ENCODE data around the gene SLC7A5. TPM values are rescaled to one million over a fixed set of nuclear protein-coding genes. Genes with fewer than 3 reads are reported as not detected.
"Not testable (repeated sequence)": the region's sequence is repeated elsewhere in the genome, so short reads cannot be mapped to it uniquely, and the experiment has no call there.

SLC7A5 gene
- total RNA-seq, 1 experiment from 2014 or later, result 110 TPM

- DNase-seq, result no peak
- no peak overlapping the region for H3K4me3 ChIP-seq
- H3K9me3 ChIP-seq, result no peaks in the 10 kb centered on the region
- no peaks in the 10 kb centered on the region for H3K27me3 ChIP-seq
- peaks cover 93% of the 10 kb centered on the region for H3K36me3 ChIP-seq
Observed at GRCh38 chr16:87833548-87833947, 35.8 kb downstream of the SLC7A5 start.

- no peaks in the 10 kb centered on the region for H3K27me3 ChIP-seq
- peaks cover 90% of the 10 kb centered on the region for H3K36me3 ChIP-seq
- no peak for DNase-seq
- H3K4me3 ChIP-seq, result no peak overlapping the region
- H3K9me3 ChIP-seq, result no peaks in the 10 kb centered on the region
Observed at GRCh38 chr16:87832741-87833502, 36.4 kb downstream of the SLC7A5 start.

GRCh38 chr16:87832137-87832527, 37.2 kb downstream of the SLC7A5 start:
- Histone ChIP-seq H3K9me3 (no peaks in the 10 kb centered on the region), H3K4me3 (no peak overlapping the region), H3K27me3 (no peaks in the 10 kb centered on the region), H3K36me3 (peaks cover 82% of the 10 kb centered on the region)
- DNase-seq, result no peak

- no peak for DNase-seq
- Histone ChIP-seq H3K27me3 (no peaks in the 10 kb centered on the region), H3K9me3 (no peaks in the 10 kb centered on the region), H3K36me3 (peaks cover 76% of the 10 kb centered on the region), H3K4me3 (no peak overlapping the region)
Observed at GRCh38 chr16:87831421-87832136, 37.7 kb downstream of the SLC7A5 start.

GRCh38 chr16:87830673-87831420, 38.5 kb downstream of the SLC7A5 start:
- Histone ChIP-seq H3K27me3 (no peaks in the 10 kb centered on the region), H3K9me3 (no peaks in the 10 kb centered on the region), H3K4me3 (no peak overlapping the region), H3K36me3 (peaks cover 69% of the 10 kb centered on the region)
- DNase-seq, result no peak

- Histone ChIP-seq H3K9me3 (no peaks in the 10 kb centered on the region), H3K4me3 (no peak overlapping the region), H3K36me3 (peaks cover 62% of the 10 kb centered on the region), H3K27me3 (no peaks in the 10 kb centered on the region)
- no peak for DNase-seq
Observed at GRCh38 chr16:87829988-87830672, 39.2 kb downstream of the SLC7A5 start.

- H3K4me3 ChIP-seq, result no peak overlapping the region
- H3K36me3 ChIP-seq, result peaks cover 57% of the 10 kb centered on the region
- H3K27me3 ChIP-seq, result no peaks in the 10 kb centered on the region
- no peak for DNase-seq
- H3K9me3 ChIP-seq, result no peaks in the 10 kb centered on the region
Observed at GRCh38 chr16:87829622-87829980, 39.7 kb downstream of the SLC7A5 start.

- Histone ChIP-seq H3K4me3 (no peak overlapping the region), H3K27me3 (no peaks in the 10 kb centered on the region; the same call in 1 of the 2 replicates), H3K9me3 (no peaks in the 10 kb centered on the region), H3K36me3 (peaks cover 51% of the 10 kb centered on the region)
- no peak for DNase-seq
Observed at GRCh38 chr16:87828907-87829621, 40.2 kb downstream of the SLC7A5 start.

- peaks cover 46% of the 10 kb centered on the region for H3K36me3 ChIP-seq
- H3K27me3 ChIP-seq, result no peaks in the 10 kb centered on the region; the same call in 1 of the 2 replicates
- DNase-seq, result no peak
- H3K4me3 ChIP-seq, result no peak overlapping the region
- H3K9me3 ChIP-seq, result no peaks in the 10 kb centered on the region
Observed at GRCh38 chr16:87828071-87828906, 41.0 kb downstream of the SLC7A5 start.

- H3K36me3 ChIP-seq, result peaks cover 39% of the 10 kb centered on the region
- H3K9me3 ChIP-seq, DNase-seq: not testable (repeated sequence)
Observed at GRCh38 chr16:87827588-87827915, 41.8 kb downstream of the SLC7A5 start.

GRCh38 chr16:87826798-87827587, 42.3 kb downstream of the SLC7A5 start:
- Histone ChIP-seq H3K9me3 (no peaks in the 10 kb centered on the region), H3K4me3 (no peak overlapping the region), H3K36me3 (peaks cover 33% of the 10 kb centered on the region)

More at GRCh38 chr16:87827588-87827915, 41.8 kb downstream of the SLC7A5 start:
- H3K4me3 ChIP-seq, H3K27me3 ChIP-seq: not testable (repeated sequence)

GRCh38 chr16:87826407-87826797, 42.9 kb downstream of the SLC7A5 start:
- not testable (repeated sequence) for H3K4me3 ChIP-seq, H3K9me3 ChIP-seq, DNase-seq, H3K27me3 ChIP-seq
- peaks cover 27% of the 10 kb centered on the region for H3K36me3 ChIP-seq

More at GRCh38 chr16:87826798-87827587, 42.3 kb downstream of the SLC7A5 start:
- DNase-seq, result peak; percentile 63
- no peaks in the 10 kb centered on the region; the same call in 1 of the 2 replicates for H3K27me3 ChIP-seq

- not testable (repeated sequence) for DNase-seq, H3K4me3 ChIP-seq, H3K9me3 ChIP-seq, H3K27me3 ChIP-seq
- H3K36me3 ChIP-seq, result peaks cover 21% of the 10 kb centered on the region
Observed at GRCh38 chr16:87825842-87826120, 43.5 kb downstream of the SLC7A5 start.

- H3K9me3 ChIP-seq, result no peaks in the 10 kb centered on the region
- DNase-seq, result no peak
- H3K4me3 ChIP-seq, result no peak overlapping the region
- H3K36me3 ChIP-seq, result peaks cover 15% of the 10 kb centered on the region
- H3K27me3 ChIP-seq, result no peaks in the 10 kb centered on the region; the same call in 1 of the 2 replicates
Observed at GRCh38 chr16:87824991-87825841, 44.1 kb downstream of the SLC7A5 start.

Measured in MG63 (cell line).